WTC11 (cell line): ENCODE data around the gene CCL7. TPM values are rescaled to one million over a fixed set of nuclear protein-coding genes. Genes with fewer than 3 reads are reported as not detected.
A peak's percentile ranks its signal among the peaks of the same experiment; 100 is the strongest.

Experiments
- ATAC-seq: fragments of 200-7000 bp; cut with Tn5 transposase; 2 replicates; pipeline ENCODE4 v1.10.0; 2021; ENCODE audit warnings: mild to moderate bottlenecking, moderate library complexity
- CTCF ChIA-PET: fragments of 300-600 bp; sonication (Branson Sonifier 250); formaldehyde crosslinking; loops from one replicate; lab custom pipeline; 2021; ENCODE audit warnings: antibody characterized with exemption; lab: Charles Lee
- POLR2A ChIA-PET: fragments of 350-600 bp; sonication (Branson Sonifier 250); formaldehyde crosslinking; loops from one replicate; lab custom pipeline; 2021; ENCODE audit warnings: antibody characterized with exemption; lab: Charles Lee
- DNase-seq: peaks from one replicate; pipeline ENCODE4 v3.0.0; 2021; ENCODE audit warnings: low spot score
- H3K27ac Mint-ChIP-seq: 2 replicates; pipeline ENCODE4 v1.8.0; 2021; ENCODE audit warnings: mixed read lengths
- H3K27me3 Mint-ChIP-seq: 2 replicates; pipeline ENCODE4 v1.8.0; 2021; ENCODE audit warnings: low read depth, mild to moderate bottlenecking, moderate library complexity, mixed read lengths
- H3K36me3 Mint-ChIP-seq: 2 replicates; pipeline ENCODE4 v1.8.0; 2021; ENCODE audit warnings: mixed read lengths
- H3K4me1 Mint-ChIP-seq: 2 replicates; pipeline ENCODE4 v1.8.0; 2022; ENCODE audit warnings: mixed read lengths
- H3K4me3 Mint-ChIP-seq: 2 replicates; pipeline ENCODE4 v1.8.0; 2021; ENCODE audit warnings: mild to moderate bottlenecking, moderate library complexity, mixed read lengths
- H3K9me3 Mint-ChIP-seq: 2 replicates; pipeline ENCODE4 v1.8.0; 2021; ENCODE audit warnings: mixed read lengths
- ARID4B ChIP-seq: sonication (generic); formaldehyde crosslinking; IDR thresholded peaks from 2 replicates; pipeline ENCODE4 v1.8.0; 2023; ENCODE audit warnings: missing genetic modification reagents, mild to moderate bottlenecking, borderline replicate concordance
- ATF1 ChIP-seq: sonication (generic); formaldehyde crosslinking; IDR thresholded peaks from 2 replicates; pipeline ENCODE4 v1.8.1; 2023; ENCODE audit warnings: mild to moderate bottlenecking, moderate library complexity, missing genetic modification reagents
- CTCF ChIP-seq: fragments of 200-600 bp; IDR thresholded peaks from 2 replicates; pipeline ENCODE4 v1.8.0; 2022; ENCODE audit warnings: antibody characterized with exemption
- E2F4 ChIP-seq: sonication (generic); formaldehyde crosslinking; IDR thresholded peaks from 2 replicates; pipeline ENCODE4 v1.8.1; 2022; ENCODE audit warnings: low read depth, mild to moderate bottlenecking, moderate library complexity, missing genetic modification reagents, borderline replicate concordance
- EMX1 ChIP-seq: fragments of 250-450 bp; sonication (Bioruptor Pico); IDR thresholded peaks from 2 replicates; pipeline ENCODE4 v1.8.0; 2021; ENCODE audit warnings: mild to moderate bottlenecking
- ETV6 ChIP-seq: sonication (generic); formaldehyde crosslinking; IDR thresholded peaks from 2 replicates; pipeline ENCODE4 v1.8.1; 2022; ENCODE audit warnings: mild to moderate bottlenecking, missing genetic modification reagents
- NFATC4 ChIP-seq: fragments of 250-450 bp; sonication (Bioruptor Pico); IDR thresholded peaks from 2 replicates; pipeline ENCODE4 v1.9.0; 2021; ENCODE audit warnings: mild to moderate bottlenecking
- NFYB ChIP-seq: sonication (generic); formaldehyde crosslinking; conservative IDR thresholded peaks from 2 replicates; pipeline ENCODE4 v1.8.0; 2022; ENCODE audit warnings: low read depth, missing genetic modification reagents
- OVOL2 ChIP-seq: fragments of 250-450 bp; sonication (Bioruptor Pico); IDR thresholded peaks from 2 replicates; pipeline ENCODE4 v1.9.0; 2021; ENCODE audit warnings: mild to moderate bottlenecking, borderline replicate concordance
- SOX15 ChIP-seq: fragments of 250-450 bp; sonication (Bioruptor Pico); IDR thresholded peaks from 2 replicates; pipeline ENCODE4 v1.9.0; 2021; ENCODE audit warnings: mild to moderate bottlenecking
- ZNF232 ChIP-seq: sonication (generic); formaldehyde crosslinking; IDR thresholded peaks from 2 replicates; pipeline ENCODE4 v1.8.0; 2022; ENCODE audit warnings: mild to moderate bottlenecking, missing genetic modification reagents
- ZNF263 ChIP-seq: sonication (generic); formaldehyde crosslinking; IDR thresholded peaks from 2 replicates; pipeline ENCODE4 v1.8.1; 2022; ENCODE audit warnings: low read depth, mild to moderate bottlenecking, moderate library complexity, missing genetic modification reagents
- ZNF317 ChIP-seq: sonication (generic); formaldehyde crosslinking; IDR thresholded peaks from 2 replicates; pipeline ENCODE4 v1.8.1; 2023; ENCODE audit warnings: low read depth, mild to moderate bottlenecking, moderate library complexity, missing genetic modification reagents, borderline replicate concordance
- ZNF396 ChIP-seq: fragments of 250-450 bp; sonication (Bioruptor Pico); IDR thresholded peaks from 2 replicates; pipeline ENCODE4 v1.8.0; 2021; ENCODE audit warnings: mild to moderate bottlenecking, moderate library complexity, borderline replicate concordance
- ZNF416 ChIP-seq: fragments of 250-450 bp; sonication (Bioruptor Pico); IDR thresholded peaks from 2 replicates; pipeline ENCODE4 v1.9.0; 2021; ENCODE audit warnings: mild to moderate bottlenecking, inconsistent platforms
- ZNF423 ChIP-seq: fragments of 250-450 bp; sonication (Bioruptor Pico); IDR thresholded peaks from 2 replicates; pipeline ENCODE4 v2.1.2; 2022; ENCODE audit warnings: mild to moderate bottlenecking, moderate library complexity
- total RNA-seq: library from RNA; stranded (reverse); gene quantifications from 3 replicates; pipeline ENCODE4 v1.2.3, GENCODE V29; 2021
- TF ChIP-seq, protein P1 (sequence below): sonication (generic); formaldehyde crosslinking; IDR thresholded peaks from 2 replicates; pipeline ENCODE4 v1.8.1; 2022; ENCODE audit warnings: mild to moderate bottlenecking, moderate library complexity, missing genetic modification reagents
- TF ChIP-seq, protein P2 (sequence below): fragments of 250-450 bp; sonication (Bioruptor Pico); conservative IDR thresholded peaks from 2 replicates; pipeline ENCODE4 v1.9.0; 2021; ENCODE audit warnings: mild to moderate bottlenecking

The CCL7 gene
- total RNA-seq, 1 experiment from 2014 or later = not detected

- H3K4me3 Mint-ChIP-seq = no peak overlapping the region
Observed at GRCh38 chr17:34228781-34229180, 41.2 kb upstream of the CCL7 start.

DNA sequence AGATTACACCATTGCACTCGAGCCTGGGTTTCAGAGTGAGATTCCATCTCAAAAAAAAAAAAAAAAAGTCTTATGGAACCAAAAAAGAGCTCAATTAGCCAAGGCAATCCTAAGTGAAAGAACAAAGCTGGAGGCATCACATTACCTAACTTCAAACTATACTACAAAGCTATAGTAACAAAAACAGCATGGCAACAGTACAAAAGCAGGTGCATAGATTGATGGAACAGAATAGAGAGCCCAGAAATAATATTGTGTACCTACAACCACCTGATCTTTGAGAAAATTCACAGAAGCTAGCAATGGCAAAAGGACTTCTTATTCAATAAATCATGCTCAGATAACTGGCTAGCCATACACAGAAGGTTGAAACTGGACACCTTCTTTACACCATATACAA is 39.7 kb upstream of the CCL7 start:
- no peak for ATAC-seq
- peaks cover 25% of the 10 kb centered on the region for H3K4me1 Mint-ChIP-seq
- H3K36me3 Mint-ChIP-seq = peaks cover 19% of the 10 kb centered on the region
- no peak overlapping the region for H3K4me3 Mint-ChIP-seq
- DNase-seq = no peak
- CTCF ChIA-PET = interaction anchor here (0.7 kb wide), 1 partner anchor 30 kb away, joined by 3 read pairs; no protein-coding TSS in a partner anchor
- TF ChIP-seq ZNF423 (CRISPR knock-in tag) (no peak), ZNF396 (CRISPR knock-in tag) (no peak), E2F4 (CRISPR knock-in tag) (no peak), ZNF416 (CRISPR knock-in tag) (no peak), NFATC4 (CRISPR knock-in tag) (no peak)
- TF ChIP-seq, all 79 proteins: peak for 0
- POLR2A ChIA-PET = no interaction called here
- Mint-ChIP-seq H3K9me3 (peaks cover 36% of the 10 kb centered on the region), H3K27me3 (peaks cover 7% of the 10 kb centered on the region), H3K27ac (no peak overlapping the region)

More at GRCh38 chr17:34228781-34229180, 41.2 kb upstream of the CCL7 start:
- Mint-ChIP-seq H3K27ac (no peak overlapping the region), H3K27me3 (peaks cover 10% of the 10 kb centered on the region), H3K4me1 (peaks cover 9% of the 10 kb centered on the region), H3K36me3 (peaks cover 19% of the 10 kb centered on the region), H3K9me3 (peaks cover 36% of the 10 kb centered on the region)
- DNase-seq (no peak), ATAC-seq (no peak)
- ChIA-PET POLR2A (no interaction called here), CTCF (no interaction called here)
- no peak for TF ChIP-seq ZNF232

GRCh38 chr17:34234616-34235015 is 35.4 kb upstream of the CCL7 start:
- H3K4me3 Mint-ChIP-seq = no peak overlapping the region
- DNase-seq (no peak), ATAC-seq (peak; percentile 47)
- POLR2A ChIA-PET = no interaction called here
- CTCF ChIA-PET = interaction anchor here (2.4 kb wide), 1 partner anchor 126 kb away, joined by 20 read pairs; no protein-coding TSS in a partner anchor
- H3K9me3 Mint-ChIP-seq = peaks cover 16% of the 10 kb centered on the region
- H3K27me3 Mint-ChIP-seq = no peaks in the 10 kb centered on the region; the same call in 1 of the 2 replicates
- peaks cover 12% of the 10 kb centered on the region for H3K36me3 Mint-ChIP-seq
- H3K27ac Mint-ChIP-seq = no peak overlapping the region
- peaks cover 21% of the 10 kb centered on the region for H3K4me1 Mint-ChIP-seq
- TF ChIP-seq NFATC4 (CRISPR knock-in tag) (no peak), ATF1 (CRISPR knock-in tag) (no peak)

DNA sequence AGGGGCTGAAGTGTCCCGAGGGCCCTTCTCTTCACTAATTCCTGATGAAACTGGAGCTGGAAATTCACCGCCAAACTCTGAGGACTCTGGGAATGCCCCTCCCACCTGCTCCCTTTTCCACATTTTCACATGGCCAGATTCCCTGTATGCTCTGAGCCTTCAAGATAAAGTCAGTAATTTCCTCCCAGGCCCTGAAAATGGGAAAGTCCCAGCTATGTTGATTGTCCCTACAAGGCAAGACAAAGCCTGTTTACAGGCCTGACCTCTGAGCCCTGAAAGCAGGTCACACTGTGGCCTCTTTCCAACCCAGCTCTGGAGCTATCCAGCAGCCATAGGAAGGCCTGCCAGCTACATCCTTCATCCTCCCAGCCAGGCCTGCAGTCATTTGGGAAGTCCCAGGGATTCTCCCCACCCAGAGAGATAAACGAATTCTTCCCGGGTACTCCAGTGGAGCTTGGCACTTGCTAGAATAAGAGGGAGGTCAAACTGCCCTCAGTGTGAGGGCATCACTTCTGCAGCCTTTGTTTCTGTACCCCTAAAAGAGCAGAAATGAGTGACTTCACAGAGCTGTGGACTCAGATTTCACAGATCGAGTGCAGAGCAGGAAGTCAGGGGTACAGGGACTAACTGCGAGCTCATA is 34.5 kb upstream of the CCL7 start:
- no peak overlapping the region for H3K27ac Mint-ChIP-seq

More for the DNA sequence above, 34.5 kb upstream of the CCL7 start:
- ChIA-PET CTCF (interaction anchor here (1.0 to 2.4 kb wide), 4 partner anchors 35 to 126 kb away, joined by 3 to 20 read pairs (median 3); no protein-coding TSS in a partner anchor), POLR2A (no interaction called here)
- no peak for DNase-seq
- peaks cover 25% of the 10 kb centered on the region for H3K4me1 Mint-ChIP-seq
- no peaks in the 10 kb centered on the region; the same call in 1 of the 2 replicates for H3K27me3 Mint-ChIP-seq
- H3K4me3 Mint-ChIP-seq = no peak overlapping the region
- peaks cover 7% of the 10 kb centered on the region for H3K36me3 Mint-ChIP-seq
- peaks cover 10% of the 10 kb centered on the region for H3K9me3 Mint-ChIP-seq
- TF ChIP-seq ZNF317 (CRISPR knock-in tag) = no peak
- TF ChIP-seq OVOL2 (CRISPR knock-in tag) = no peak
- TF ChIP-seq, protein P1, sequence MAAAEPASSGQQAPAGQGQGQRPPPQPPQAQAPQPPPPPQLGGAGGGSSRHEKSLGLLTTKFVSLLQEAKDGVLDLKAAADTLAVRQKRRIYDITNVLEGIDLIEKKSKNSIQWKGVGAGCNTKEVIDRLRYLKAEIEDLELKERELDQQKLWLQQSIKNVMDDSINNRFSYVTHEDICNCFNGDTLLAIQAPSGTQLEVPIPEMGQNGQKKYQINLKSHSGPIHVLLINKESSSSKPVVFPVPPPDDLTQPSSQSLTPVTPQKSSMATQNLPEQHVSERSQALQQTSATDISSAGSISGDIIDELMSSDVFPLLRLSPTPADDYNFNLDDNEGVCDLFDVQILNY (CRISPR knock-in tag) = no peak
- TF ChIP-seq EMX1 (CRISPR knock-in tag) = no peak
- TF ChIP-seq SOX15 (CRISPR knock-in tag) = no peak
- no peak for TF ChIP-seq ETV6 (CRISPR knock-in tag)
- no peak for TF ChIP-seq ARID4B (CRISPR knock-in tag)
- TF ChIP-seq CTCF = no peak
- TF ChIP-seq, protein P2, sequence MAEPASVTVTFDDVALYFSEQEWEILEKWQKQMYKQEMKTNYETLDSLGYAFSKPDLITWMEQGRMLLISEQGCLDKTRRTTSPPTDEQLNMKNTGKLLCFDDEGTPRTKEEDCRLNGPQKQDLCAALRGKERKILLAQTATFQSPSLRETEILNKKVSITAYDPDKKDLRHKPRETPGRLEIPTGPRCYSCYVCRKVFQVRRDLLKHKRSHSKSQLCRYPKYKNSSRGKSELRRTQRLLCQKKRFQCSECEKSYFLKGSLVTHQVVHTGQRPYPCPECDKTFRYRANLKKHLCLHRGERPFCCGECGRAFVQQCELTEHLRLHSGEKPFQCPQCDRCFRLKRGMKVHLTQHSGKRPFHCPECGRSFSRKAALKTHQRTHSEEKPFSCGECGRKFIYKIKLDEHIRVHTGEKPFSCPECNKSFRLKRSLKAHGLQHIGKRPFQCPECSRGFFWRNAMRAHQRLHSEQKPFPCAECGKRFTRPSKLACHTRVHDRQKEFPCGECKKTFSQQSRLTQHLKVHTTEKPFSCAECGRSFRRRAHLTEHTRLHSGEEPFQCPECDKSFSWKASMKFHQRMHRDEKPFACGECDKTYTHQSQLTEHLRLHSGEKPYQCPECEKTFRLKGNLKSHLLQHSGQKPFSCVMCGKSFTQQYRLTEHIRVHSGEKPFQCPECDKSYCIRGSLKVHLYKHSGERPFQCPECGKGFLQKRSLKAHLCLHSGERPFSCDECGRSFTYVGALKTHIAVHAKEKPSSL (CRISPR knock-in tag) = no peak
- TF ChIP-seq NFYB (CRISPR knock-in tag) = no peak
- TF ChIP-seq ZNF263 (CRISPR knock-in tag) = no peak
- TF ChIP-seq, all 79 proteins: peak for 0
- peak; percentile 72 for ATAC-seq
